ENCODE results near the gene ZNRF3. TPM values are rescaled to one million over a fixed set of nuclear protein-coding genes. Genes with fewer than 3 reads are reported as not detected.

ZNRF3 gene
- total RNA-seq, 1 donor from 2014 or later: 18.5 TPM

DNA sequence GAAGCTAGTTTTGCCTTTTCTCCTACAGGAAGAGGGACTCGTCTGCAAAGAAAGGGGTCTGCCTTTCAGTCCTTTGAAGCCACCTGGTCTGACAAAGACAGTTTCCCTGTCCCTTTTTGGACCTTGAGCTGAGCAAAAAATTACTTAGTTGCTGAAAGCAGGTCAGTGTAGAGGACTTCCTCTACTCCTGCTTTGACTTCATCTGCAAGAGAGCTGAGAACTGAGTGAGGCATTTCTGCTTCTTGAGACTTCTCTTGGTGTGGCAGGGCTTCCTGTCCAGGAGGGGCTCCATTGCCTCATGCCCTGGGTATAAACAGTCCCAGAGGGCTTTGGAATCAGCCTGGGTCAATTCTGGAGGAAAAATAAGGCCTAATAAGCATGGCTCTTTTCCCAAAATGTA, 73.1 kb downstream of the ZNRF3 start:
- H3K4me1 Mint-ChIP-seq: peaks cover 56% of the 10 kb centered on the region
- no peaks in the 10 kb centered on the region for H3K27me3 Mint-ChIP-seq (ENCODE audit: low read depth)
- peak overlapping the region; percentile 16 for H3K27ac Mint-ChIP-seq (ENCODE audit: unreplicated experiment)
- H3K36me3 Mint-ChIP-seq (ENCODE audit: low read depth): peaks cover 13% of the 10 kb centered on the region
- TF ChIP-seq, protein P1, sequence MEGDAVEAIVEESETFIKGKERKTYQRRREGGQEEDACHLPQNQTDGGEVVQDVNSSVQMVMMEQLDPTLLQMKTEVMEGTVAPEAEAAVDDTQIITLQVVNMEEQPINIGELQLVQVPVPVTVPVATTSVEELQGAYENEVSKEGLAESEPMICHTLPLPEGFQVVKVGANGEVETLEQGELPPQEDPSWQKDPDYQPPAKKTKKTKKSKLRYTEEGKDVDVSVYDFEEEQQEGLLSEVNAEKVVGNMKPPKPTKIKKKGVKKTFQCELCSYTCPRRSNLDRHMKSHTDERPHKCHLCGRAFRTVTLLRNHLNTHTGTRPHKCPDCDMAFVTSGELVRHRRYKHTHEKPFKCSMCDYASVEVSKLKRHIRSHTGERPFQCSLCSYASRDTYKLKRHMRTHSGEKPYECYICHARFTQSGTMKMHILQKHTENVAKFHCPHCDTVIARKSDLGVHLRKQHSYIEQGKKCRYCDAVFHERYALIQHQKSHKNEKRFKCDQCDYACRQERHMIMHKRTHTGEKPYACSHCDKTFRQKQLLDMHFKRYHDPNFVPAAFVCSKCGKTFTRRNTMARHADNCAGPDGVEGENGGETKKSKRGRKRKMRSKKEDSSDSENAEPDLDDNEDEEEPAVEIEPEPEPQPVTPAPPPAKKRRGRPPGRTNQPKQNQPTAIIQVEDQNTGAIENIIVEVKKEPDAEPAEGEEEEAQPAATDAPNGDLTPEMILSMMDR (conservative IDR thresholded peaks at IDR 0.05): no peak
- no peak overlapping the region for H3K4me3 Mint-ChIP-seq
- no peak for DNase-seq (ENCODE audit: low read depth, low spot score)
- H3K9me3 Mint-ChIP-seq: peaks cover 4% of the 10 kb centered on the region

- TF ChIP-seq, protein P1 (conservative IDR thresholded peaks at IDR 0.05): no peak
- Mint-ChIP-seq H3K4me1 (peaks cover 50% of the 10 kb centered on the region), H3K27me3 (ENCODE audit: low read depth) (no peaks in the 10 kb centered on the region)
These were observed 75.2 kb downstream of the ZNRF3 start for GRCh38 chr22:28958611-28959010.

GRCh38 chr22:28962042-28962554, 78.7 kb downstream of the ZNRF3 start:
- peaks cover 4% of the 10 kb centered on the region for H3K9me3 Mint-ChIP-seq
- H3K27me3 Mint-ChIP-seq (ENCODE audit: low read depth): no peaks in the 10 kb centered on the region
- peaks cover 39% of the 10 kb centered on the region for H3K4me1 Mint-ChIP-seq
- H3K36me3 Mint-ChIP-seq (ENCODE audit: low read depth): peaks cover 13% of the 10 kb centered on the region
- DNase-seq (ENCODE audit: low read depth, low spot score): no peak
- TF ChIP-seq, protein P1 (conservative IDR thresholded peaks at IDR 0.05): no peak
- H3K27ac Mint-ChIP-seq (ENCODE audit: unreplicated experiment): no peak overlapping the region
- no peak overlapping the region for H3K4me3 Mint-ChIP-seq

More at GRCh38 chr22:28958611-28959010, 75.2 kb downstream of the ZNRF3 start:
- DNase-seq (ENCODE audit: low read depth, low spot score): no peak
- peaks cover 13% of the 10 kb centered on the region for H3K36me3 Mint-ChIP-seq (ENCODE audit: low read depth)
- no peak overlapping the region for H3K4me3 Mint-ChIP-seq
- H3K9me3 Mint-ChIP-seq: peaks cover 4% of the 10 kb centered on the region
- H3K27ac Mint-ChIP-seq (ENCODE audit: unreplicated experiment): no peak overlapping the region

- H3K4me1 Mint-ChIP-seq: peaks cover 35% of the 10 kb centered on the region
- TF ChIP-seq, protein P1 (conservative IDR thresholded peaks at IDR 0.05): no peak
- H3K27me3 Mint-ChIP-seq (ENCODE audit: low read depth): no peaks in the 10 kb centered on the region
- peaks cover 6% of the 10 kb centered on the region for H3K9me3 Mint-ChIP-seq
- H3K27ac Mint-ChIP-seq (ENCODE audit: unreplicated experiment): no peak overlapping the region
- no peak for DNase-seq (ENCODE audit: low read depth, low spot score)
- peaks cover 11% of the 10 kb centered on the region for H3K36me3 Mint-ChIP-seq (ENCODE audit: low read depth)
- H3K4me3 Mint-ChIP-seq: no peak overlapping the region
These were observed 80.0 kb downstream of the ZNRF3 start for GRCh38 chr22:28963362-28963761.

GRCh38 chr22:28967163-28967665, 83.8 kb downstream of the ZNRF3 start:
- Mint-ChIP-seq H3K9me3 (peaks cover 4% of the 10 kb centered on the region), H3K4me1 (peaks cover 31% of the 10 kb centered on the region), H3K36me3 (ENCODE audit: low read depth) (peaks cover 15% of the 10 kb centered on the region), H3K27ac (ENCODE audit: unreplicated experiment) (no peak overlapping the region), H3K27me3 (ENCODE audit: low read depth) (no peaks in the 10 kb centered on the region), H3K4me3 (no peak overlapping the region)
- DNase-seq (ENCODE audit: low read depth, low spot score): no peak
- TF ChIP-seq, protein P1 (conservative IDR thresholded peaks at IDR 0.05): no peak

All from neural crest cell (in vitro differentiated cells).